A549 (cell line): Measurements from ENCODE around the gene EXOC4.

Source experiments
- BHLHE40 ChIP-seq: IDR thresholded peaks from 2 replicates; pipeline ENCODE4 v1.6.1; 2012; ENCODE audit warnings: low read depth, low read length, inconsistent platforms
- CTCF ChIP-seq: fragments of >200 bp; sonication (Bioruptor Twin); formaldehyde crosslinking; IDR thresholded peaks from 3 replicates; pipeline ENCODE4 v1.5.1; 2016
- EP300 ChIP-seq, 2 experiments: fragments of >200 bp; sonication (Bioruptor Twin); formaldehyde crosslinking; IDR thresholded peaks; 2 replicates in 1 of 2; 3 replicates in 1 of 2; pipeline ENCODE4 v1.6.1; 2016 to 2017
- ESRRA ChIP-seq: fragments of 150-350 bp; IDR thresholded peaks from 2 replicates; pipeline ENCODE4 v1.6.1; 2014; ENCODE audit warnings: mild to moderate bottlenecking, low read length, borderline replicate concordance
- HDAC2 ChIP-seq: fragments of 200-600 bp; sonication (generic); IDR thresholded peaks from 2 replicates; pipeline ENCODE4 v1.6.1; 2016
- NFE2L2 ChIP-seq: fragments of 150-350 bp; conservative IDR thresholded peaks from 2 replicates; pipeline ENCODE4 v1.6.1; 2014; ENCODE audit warnings: low read length
- REST ChIP-seq: fragments of 200-600 bp; sonication (generic); IDR thresholded peaks from 2 replicates; pipeline ENCODE4 v1.6.1; 2016; ENCODE audit warnings: antibody characterized with exemption, mild to moderate bottlenecking, moderate library complexity
- RNF2 ChIP-seq: fragments of 200-600 bp; sonication (generic); IDR thresholded peaks from 2 replicates; pipeline ENCODE4 v1.6.1; 2016; ENCODE audit warnings: low read depth, mild to moderate bottlenecking, antibody characterized with exemption, moderate library complexity, borderline replicate concordance
- SMC3 ChIP-seq: fragments of >200 bp; sonication (Bioruptor Twin); formaldehyde crosslinking; IDR thresholded peaks from 3 replicates; pipeline ENCODE4 v1.6.1; 2018; ENCODE audit warnings: inconsistent platforms
- ZC3H11A ChIP-seq: fragments of 450-650 bp; IDR thresholded peaks from 2 replicates; pipeline ENCODE4 v1.6.1; 2014; ENCODE audit warnings: antibody characterized with exemption, mild to moderate bottlenecking
- TF ChIP-seq, protein P1 (sequence below): IDR thresholded peaks from 2 replicates; pipeline ENCODE4 v1.6.1; 2012; ENCODE audit warnings: low read depth, borderline replicate concordance
- TF ChIP-seq, protein P2 (sequence below): fragments of 150-350 bp; IDR thresholded peaks from 2 replicates; pipeline ENCODE4 v1.6.1; 2014; ENCODE audit warnings: low read depth, mild to moderate bottlenecking, low read length

DNA sequence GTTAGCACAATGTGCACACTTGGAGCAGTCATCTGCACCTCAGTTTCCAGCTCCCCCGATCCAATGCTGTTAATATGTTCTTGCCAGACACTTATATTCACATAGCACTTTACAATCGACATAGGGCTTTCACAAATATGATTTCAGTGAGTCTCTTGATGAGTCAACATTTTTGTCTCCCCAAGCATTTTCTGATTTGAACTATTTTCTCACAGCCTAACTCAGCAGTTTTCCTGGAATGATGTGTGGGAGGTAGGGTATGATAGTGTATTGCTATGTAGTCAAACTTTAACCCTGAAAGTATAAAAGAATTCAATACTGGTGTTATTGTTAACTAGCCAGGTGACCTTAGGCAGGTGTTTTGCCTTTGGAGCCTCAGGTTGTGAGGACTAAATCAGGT is 791.8 kb downstream of the EXOC4 start:
- TF ChIP-seq BHLHE40 (no peak), RNF2 (no peak), CTCF (no peak), NFE2L2 (no peak), ZC3H11A (no peak), EP300 (IDR thresholded peaks at IDR 0.05) (no peak), HDAC2 (no peak), SMC3 (no peak), REST (no peak), ESRRA (no peak)
- TF ChIP-seq, protein P1, sequence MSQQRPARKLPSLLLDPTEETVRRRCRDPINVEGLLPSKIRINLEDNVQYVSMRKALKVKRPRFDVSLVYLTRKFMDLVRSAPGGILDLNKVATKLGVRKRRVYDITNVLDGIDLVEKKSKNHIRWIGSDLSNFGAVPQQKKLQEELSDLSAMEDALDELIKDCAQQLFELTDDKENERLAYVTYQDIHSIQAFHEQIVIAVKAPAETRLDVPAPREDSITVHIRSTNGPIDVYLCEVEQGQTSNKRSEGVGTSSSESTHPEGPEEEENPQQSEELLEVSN: no peak
- TF ChIP-seq, protein P2, sequence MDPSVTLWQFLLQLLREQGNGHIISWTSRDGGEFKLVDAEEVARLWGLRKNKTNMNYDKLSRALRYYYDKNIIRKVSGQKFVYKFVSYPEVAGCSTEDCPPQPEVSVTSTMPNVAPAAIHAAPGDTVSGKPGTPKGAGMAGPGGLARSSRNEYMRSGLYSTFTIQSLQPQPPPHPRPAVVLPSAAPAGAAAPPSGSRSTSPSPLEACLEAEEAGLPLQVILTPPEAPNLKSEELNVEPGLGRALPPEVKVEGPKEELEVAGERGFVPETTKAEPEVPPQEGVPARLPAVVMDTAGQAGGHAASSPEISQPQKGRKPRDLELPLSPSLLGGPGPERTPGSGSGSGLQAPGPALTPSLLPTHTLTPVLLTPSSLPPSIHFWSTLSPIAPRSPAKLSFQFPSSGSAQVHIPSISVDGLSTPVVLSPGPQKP: no peak
